ENCODE measurements around the gene BAD. TPM values are rescaled to one million over a fixed set of nuclear protein-coding genes. Genes with fewer than 3 reads are reported as not detected.
"Not testable (repeated sequence)": the region's sequence is repeated elsewhere in the genome, so short reads cannot be mapped to it uniquely, and the experiment has no call there.

BAD gene
- total and polyA plus RNA-seq, 5 donors, result 87.5 to 164 (median 121) TPM

DNA sequence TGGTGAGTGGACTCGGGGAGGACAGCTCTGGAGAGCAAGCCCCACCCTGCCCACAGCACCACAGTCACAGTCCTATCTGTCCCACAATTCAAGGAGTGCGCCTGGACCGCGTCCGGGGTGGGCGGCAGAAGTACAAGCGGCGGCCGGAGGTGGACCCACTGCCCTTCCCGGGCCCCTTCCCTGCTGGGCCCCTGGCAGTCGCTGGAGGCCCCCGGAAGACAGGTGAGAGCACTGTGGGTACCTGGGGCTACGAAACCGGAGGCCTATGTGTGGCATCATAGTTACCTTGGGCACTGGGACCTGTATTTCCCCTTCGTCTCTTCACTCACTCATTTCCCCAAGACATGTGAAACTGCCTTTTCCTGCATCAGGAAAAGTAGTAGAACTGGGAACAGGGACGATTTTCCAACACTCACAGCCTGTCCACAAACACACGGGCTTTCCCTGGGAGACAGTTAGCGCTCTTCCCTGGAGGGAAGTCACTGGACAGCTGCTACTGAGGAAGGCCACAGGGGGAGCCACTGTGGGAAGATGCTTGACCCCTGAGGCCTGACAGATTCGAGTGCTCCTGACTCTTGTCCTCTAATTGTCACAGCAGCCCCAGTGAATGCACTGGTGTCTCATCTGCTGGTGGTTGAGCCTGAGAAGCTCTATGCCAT, 29.8 kb upstream of the BAD start:
- Histone ChIP-seq H3K4me1 (ENCODE audit: control insufficient read depth, insufficient read depth, low read length) (no peaks in the 10 kb centered on the region), H3K4me3 (ENCODE audit: low read length) (no peak overlapping the region), H3K9me3 (ENCODE audit: control insufficient read depth, low read length) (no peaks in the 10 kb centered on the region), H3K27me3 (ENCODE audit: control insufficient read depth, insufficient read depth) (no peaks in the 10 kb centered on the region), H3K27ac (ENCODE audit: low read length) (peak overlapping the region; percentile 10)
- DNase-seq (peak in 1 of 3 donors; percentile 38), ATAC-seq (no peak)
- intact Hi-C loops (cut with DNase I), result no loop called here
- WGBS, result 69% methylated on average over 19 of the region's 19 CpGs

DNA sequence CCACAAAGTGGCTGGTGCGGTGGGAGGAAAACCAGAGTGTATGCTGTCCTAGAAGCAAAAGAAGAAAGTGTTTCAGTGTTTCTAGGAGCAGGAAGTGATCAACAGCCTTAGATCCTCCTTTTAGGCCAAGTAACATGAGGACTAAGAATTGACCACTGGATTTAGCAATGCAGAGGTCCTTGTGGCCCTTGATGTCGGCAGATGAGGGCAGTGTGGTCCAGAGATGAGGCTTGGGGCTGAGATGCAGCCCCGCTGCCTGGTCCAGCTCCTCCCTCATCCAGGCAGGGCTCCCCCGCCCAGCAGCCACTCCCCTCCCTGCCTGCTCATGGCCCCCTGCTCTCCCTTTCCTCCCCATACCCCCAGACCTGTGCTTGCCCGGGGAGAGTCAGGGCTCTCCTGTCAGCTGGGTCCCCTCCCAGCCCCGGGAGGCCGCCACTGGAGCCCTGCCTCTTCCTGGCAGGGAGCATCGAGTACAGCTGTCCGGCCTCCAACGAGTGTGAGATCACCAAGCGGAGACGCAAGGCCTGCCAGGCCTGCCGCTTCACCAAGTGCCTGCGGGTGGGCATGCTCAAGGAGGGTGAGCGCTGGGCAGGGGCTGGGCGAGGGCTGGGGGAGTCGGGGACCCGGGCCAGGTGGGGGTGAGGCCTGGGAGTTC, 29.2 kb upstream of the BAD start:
- no peaks in the 10 kb centered on the region for H3K27me3 ChIP-seq (ENCODE audit: control insufficient read depth, insufficient read depth)
- DNase-seq (peak; percentile 84 to 92 (median 89)), ATAC-seq (peak; percentile 5 to 19)
- H3K27ac ChIP-seq (ENCODE audit: low read length), result peak overlapping the region; percentile 10
- intact Hi-C loops (cut with DNase I), result no loop called here
- WGBS, result 56% methylated on average over 18 of the region's 18 CpGs
- no peak overlapping the region for H3K4me3 ChIP-seq (ENCODE audit: low read length)
- H3K9me3 ChIP-seq (ENCODE audit: control insufficient read depth, low read length), result no peaks in the 10 kb centered on the region
- H3K4me1 ChIP-seq (ENCODE audit: control insufficient read depth, insufficient read depth, low read length), result no peaks in the 10 kb centered on the region

DNA sequence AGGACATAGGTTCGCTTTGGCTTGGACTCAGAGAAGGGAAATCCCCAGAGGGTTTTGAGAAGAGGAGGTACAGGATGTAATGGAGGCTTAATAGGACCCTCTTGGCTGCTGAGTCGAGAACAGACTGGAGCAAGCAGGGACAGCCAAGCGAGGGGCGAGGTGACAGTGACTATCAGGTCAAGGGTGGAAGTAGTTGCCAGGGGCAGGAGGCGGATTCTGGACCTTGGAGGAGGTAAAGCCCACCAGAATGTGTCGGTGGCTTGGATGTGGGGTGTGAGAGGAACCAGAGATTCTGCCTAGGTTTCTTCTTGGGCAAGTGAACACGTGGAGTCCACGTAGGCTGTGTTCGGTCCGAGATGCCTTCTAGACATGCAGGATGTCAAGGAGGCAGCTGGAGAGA, 28.5 kb upstream of the BAD start:
- Histone ChIP-seq H3K4me3 (ENCODE audit: low read length) (no peak overlapping the region), H3K9me3 (ENCODE audit: control insufficient read depth, low read length) (no peaks in the 10 kb centered on the region), H3K27ac (ENCODE audit: low read length) (no peak overlapping the region), H3K4me1 (ENCODE audit: control insufficient read depth, insufficient read depth, low read length) (no peaks in the 10 kb centered on the region), H3K27me3 (ENCODE audit: control insufficient read depth, insufficient read depth) (no peaks in the 10 kb centered on the region)
- DNase-seq (peak in 2 of 3 donors; percentile 33 to 39), ATAC-seq (no peak)
- 88% methylated on average over 10 of the region's 10 CpGs for WGBS
- intact Hi-C loops (cut with DNase I), result no loop called here

DNA sequence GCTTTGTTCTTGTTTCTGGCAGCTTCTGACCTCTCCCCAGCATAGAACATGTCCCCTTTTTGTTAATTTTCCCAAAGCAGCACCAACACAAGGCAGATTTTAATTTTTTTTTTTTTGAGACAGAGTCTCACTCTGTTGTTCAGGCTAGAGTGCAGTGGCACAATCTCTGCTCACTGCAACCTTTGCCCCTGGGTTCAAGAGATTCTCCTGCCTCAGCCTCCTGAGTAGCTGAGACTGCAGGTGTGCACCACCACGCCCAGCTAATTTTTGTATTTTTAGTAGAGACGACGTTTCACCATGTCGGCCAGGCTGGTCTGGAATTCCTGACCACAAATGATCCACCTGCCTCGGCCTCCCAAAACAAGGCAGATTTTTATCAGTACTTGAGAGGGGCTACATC, 23.3 kb upstream of the BAD start:
- H3K4me1 ChIP-seq (ENCODE audit: control insufficient read depth, insufficient read depth, low read length); DNase-seq; H3K9me3 ChIP-seq (ENCODE audit: control insufficient read depth, low read length); H3K27ac ChIP-seq (ENCODE audit: low read length); H3K27me3 ChIP-seq (ENCODE audit: control insufficient read depth, insufficient read depth); intact Hi-C loops (cut with DNase I); ATAC-seq; H3K4me3 ChIP-seq (ENCODE audit: low read length): not testable (repeated sequence)
- 90% methylated on average over 5 of the region's 5 CpGs for WGBS

DNA sequence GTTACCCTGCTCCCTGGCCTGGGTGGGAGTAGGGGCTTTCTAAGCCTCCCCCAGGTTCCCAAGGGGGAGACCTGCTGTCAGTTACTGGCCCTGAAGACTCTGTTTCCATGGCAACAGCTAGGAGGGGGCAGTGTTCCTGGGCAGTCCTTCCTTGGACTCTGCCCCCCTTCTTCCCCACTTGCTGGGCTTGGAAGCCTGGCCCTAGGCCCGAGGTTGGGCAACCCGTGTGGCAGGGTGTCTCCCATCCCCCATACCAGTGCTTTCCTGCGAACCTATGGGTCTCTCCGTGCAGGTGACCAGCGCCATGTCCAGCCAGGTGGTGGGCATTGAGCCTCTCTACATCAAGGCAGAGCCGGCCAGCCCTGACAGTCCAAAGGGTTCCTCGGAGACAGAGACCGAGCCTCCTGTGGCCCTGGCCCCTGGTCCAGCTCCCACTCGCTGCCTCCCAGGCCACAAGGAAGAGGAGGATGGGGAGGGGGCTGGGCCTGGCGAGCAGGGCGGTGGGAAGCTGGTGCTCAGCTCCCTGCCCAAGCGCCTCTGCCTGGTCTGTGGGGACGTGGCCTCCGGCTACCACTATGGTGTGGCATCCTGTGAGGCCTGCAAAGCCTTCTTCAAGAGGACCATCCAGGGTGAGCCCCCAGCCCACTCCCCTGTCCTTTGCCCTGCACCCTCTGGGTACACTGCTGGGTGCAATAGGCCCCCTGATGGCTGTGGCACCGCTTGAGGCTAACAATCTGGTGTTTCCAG, 22.6 kb upstream of the BAD start:
- DNase-seq, result peak in 2 of 3 donors; percentile 43 to 77
- peaks cover 8% of the 10 kb centered on the region for H3K4me1 ChIP-seq (ENCODE audit: control insufficient read depth, insufficient read depth, low read length)
- WGBS, result 75% methylated on average over 15 of the region's 15 CpGs
- H3K4me3 ChIP-seq (ENCODE audit: low read length), result peak overlapping the region; percentile 59
- intact Hi-C loops (cut with DNase I), result no loop called here
- no peaks in the 10 kb centered on the region for H3K27me3 ChIP-seq (ENCODE audit: control insufficient read depth, insufficient read depth)
- H3K9me3 ChIP-seq (ENCODE audit: control insufficient read depth, low read length), result no peaks in the 10 kb centered on the region
- peak overlapping the region; percentile 36 for H3K27ac ChIP-seq (ENCODE audit: low read length)
- no peak for ATAC-seq

DNA sequence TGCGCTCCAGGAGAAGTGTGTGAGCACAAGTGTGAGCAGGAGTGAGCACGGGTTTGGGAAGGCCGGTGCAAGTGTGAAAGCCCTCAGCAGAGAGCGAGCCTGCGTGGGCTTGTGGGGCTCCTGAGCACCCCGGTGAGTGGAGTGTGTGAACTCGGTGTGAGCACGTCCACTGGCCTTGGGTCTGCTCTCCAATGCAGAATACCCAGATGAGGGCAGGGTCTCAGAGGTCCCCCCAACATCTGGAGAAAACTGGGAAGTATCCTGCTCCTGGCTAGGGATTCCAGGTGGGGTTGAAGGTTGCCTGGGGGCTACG, 22.1 kb upstream of the BAD start:
- Histone ChIP-seq H3K4me3 (ENCODE audit: low read length) (peak overlapping the region; percentile 59), H3K4me1 (ENCODE audit: control insufficient read depth, insufficient read depth, low read length) (peaks cover 8% of the 10 kb centered on the region), H3K27me3 (ENCODE audit: control insufficient read depth, insufficient read depth) (no peaks in the 10 kb centered on the region), H3K27ac (ENCODE audit: low read length) (peak overlapping the region; percentile 36), H3K9me3 (ENCODE audit: control insufficient read depth, low read length) (no peaks in the 10 kb centered on the region)
- 24% methylated on average over 9 of the region's 9 CpGs for WGBS
- intact Hi-C loops (cut with DNase I), result no loop called here
- DNase-seq, result no peak
- ATAC-seq, result no peak

DNA sequence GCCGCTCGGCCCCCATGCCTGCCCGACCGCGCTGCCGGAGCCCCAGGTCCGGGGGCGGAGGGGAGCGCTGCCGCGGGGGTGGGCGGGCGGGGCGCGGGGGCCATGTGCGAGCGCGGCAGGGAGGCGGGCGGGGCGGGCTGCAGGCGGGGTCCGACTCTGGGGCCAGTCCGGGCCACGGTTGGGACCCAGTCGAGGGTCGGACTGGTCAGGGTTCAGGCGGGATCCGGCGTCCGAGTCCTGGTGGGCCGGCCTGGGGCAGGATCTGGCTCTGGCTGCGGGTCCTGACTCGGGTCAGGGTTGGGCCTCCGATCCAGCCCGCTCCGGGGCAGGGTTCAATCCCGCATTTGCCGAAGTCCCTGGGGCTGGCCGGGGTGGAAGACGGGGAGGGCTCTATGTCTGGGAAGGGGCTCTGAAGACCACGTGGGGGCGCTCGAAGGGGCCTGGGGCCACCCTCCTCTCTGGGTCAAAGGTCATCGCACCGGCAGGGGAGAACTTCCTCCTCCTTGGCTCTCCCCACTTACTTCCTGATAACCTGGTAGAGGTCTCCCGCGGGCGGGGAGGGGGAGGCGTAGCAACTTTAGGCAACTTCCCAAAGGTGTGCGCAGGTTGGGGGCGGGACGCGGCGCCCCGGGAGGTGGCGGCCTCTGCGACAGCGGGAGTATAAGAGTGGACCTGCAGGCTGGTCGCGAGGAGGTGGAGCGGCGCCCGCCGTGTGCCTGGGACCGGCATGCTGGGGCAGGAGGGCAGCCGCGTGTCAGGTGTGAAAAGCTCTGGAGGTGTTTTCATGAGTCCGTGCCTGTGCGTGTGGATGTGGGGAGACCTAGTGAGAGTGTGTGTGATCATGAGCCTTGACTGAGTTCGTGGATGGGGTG, 21.5 kb upstream of the BAD start:
- H3K9me3 ChIP-seq (ENCODE audit: control insufficient read depth, low read length), result no peaks in the 10 kb centered on the region
- peak overlapping the region; percentile 53 for H3K27ac ChIP-seq (ENCODE audit: low read length)
- intact Hi-C loops (cut with DNase I), result no loop called here
- ATAC-seq (peak; percentile 25 to 26), DNase-seq (peak; percentile 77 to 90 (median 89))
- peak overlapping the region; percentile 59 for H3K4me3 ChIP-seq (ENCODE audit: low read length)
- no peaks in the 10 kb centered on the region for H3K27me3 ChIP-seq (ENCODE audit: control insufficient read depth, insufficient read depth)
- H3K4me1 ChIP-seq (ENCODE audit: control insufficient read depth, insufficient read depth, low read length), result peaks cover 8% of the 10 kb centered on the region
- WGBS, result 1% methylated on average over 71 of the region's 71 CpGs

DNA sequence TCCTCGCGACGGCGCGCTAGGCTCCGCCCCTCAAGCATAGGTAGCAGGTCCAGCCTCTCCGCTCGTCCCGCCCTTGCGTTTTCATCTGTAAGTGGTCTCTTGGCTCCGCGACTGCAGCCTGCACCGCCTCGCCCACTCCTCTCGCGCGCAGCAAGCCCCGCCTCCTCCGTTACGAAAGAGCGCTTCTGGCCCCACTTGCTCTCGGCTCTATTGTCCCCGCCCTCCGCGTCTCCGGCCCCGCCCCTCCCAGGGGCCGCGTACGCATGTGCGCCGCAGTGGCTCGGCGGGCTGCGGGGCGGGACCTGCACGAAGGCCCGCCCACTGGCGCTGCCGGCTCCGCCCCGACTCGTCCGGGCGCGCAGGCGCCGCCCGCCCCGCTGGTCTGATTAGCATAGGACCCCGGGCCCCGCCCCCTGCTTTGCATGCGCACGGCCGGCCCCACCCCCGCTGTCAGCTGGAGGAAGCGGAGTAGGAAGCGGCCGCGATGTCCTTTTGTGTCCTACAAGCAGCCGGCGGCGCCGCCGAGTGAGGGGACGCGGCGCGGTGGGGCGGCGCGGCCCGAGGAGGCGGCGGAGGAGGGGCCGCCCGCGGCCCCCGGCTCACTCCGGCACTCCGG, 20.7 kb upstream of the BAD start, which contains the start of gene ESRRA:
Gene ESRRA (plus strand): TSS at position 450 of the 616 bp plus-strand sequence. CDS start 1,656 bp downstream, outside the sequence.
- DNase-seq (peak; percentile 100), ATAC-seq (peak; percentile 92 to 93)
- no peaks in the 10 kb centered on the region for H3K27me3 ChIP-seq (ENCODE audit: control insufficient read depth, insufficient read depth)
- H3K27ac ChIP-seq (ENCODE audit: low read length), result peak within 1 kb of the TSS; percentile 83
- peaks cover 10% of the 10 kb centered on the region for H3K4me1 ChIP-seq (ENCODE audit: control insufficient read depth, insufficient read depth, low read length)
- no peaks in the 10 kb centered on the region for H3K9me3 ChIP-seq (ENCODE audit: control insufficient read depth, low read length)
- intact Hi-C loops (cut with DNase I), result no loop called here
- H3K4me3 ChIP-seq (ENCODE audit: low read length), result peak within 1 kb of the TSS; percentile 59
- under 1% methylated on average over 81 of the region's 81 CpGs for WGBS

DNA sequence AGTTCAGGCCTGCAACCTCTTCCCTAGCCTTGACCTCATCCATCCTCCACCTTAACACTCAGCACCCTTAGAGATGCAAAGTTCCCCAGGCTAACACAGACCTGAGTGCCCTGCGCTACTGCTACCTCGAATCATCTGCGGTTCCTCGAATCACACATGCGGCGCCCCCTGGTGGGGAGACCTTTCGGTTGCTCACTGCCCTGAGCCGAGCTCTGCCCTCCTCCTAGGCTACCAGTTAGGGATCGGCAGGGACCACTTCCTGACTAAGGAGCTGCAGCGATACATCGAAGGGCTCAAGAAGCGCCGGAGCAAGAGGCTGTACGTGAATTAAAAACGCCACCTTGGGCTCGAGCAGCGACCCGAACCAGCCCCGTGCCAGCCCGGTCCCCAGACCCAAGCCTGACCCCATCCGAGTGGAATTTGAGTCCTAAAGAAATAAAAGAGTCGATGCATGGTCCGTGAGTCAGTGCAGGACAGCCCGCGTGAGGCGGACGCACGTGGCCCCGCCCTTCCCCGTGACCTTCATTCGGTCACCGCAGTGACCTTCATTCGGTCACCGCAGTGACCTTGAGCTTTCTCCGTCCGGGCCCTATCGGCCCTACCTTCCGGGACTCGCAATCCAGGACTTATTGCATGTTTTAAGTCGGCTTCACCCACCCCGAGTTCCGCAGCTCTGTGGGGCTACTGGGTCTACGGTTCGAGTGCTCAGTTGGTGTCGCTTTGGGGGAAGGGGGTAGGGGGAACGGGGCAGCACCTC, 20.0 kb upstream of the BAD start:
- intact Hi-C loops (cut with DNase I), result loop anchor here in 1 of 4 donors (5.0 kb wide), 3 partner anchors 67 to 117 kb away; partner anchors contain the start of genes FERMT3 and STIP1
- peak; percentile 55 to 56 for ATAC-seq
- Histone ChIP-seq H3K4me1 (ENCODE audit: control insufficient read depth, insufficient read depth, low read length) (peaks cover 10% of the 10 kb centered on the region), H3K4me3 (ENCODE audit: low read length) (peak overlapping the region; percentile 43), H3K9me3 (ENCODE audit: control insufficient read depth, low read length) (no peaks in the 10 kb centered on the region), H3K27ac (ENCODE audit: low read length) (peak overlapping the region; percentile 83), H3K27me3 (ENCODE audit: control insufficient read depth, insufficient read depth) (no peaks in the 10 kb centered on the region)
- peak; percentile 93 to 98 (median 97) for DNase-seq
- under 1% methylated on average over 46 of the region's 46 CpGs for WGBS

DNA sequence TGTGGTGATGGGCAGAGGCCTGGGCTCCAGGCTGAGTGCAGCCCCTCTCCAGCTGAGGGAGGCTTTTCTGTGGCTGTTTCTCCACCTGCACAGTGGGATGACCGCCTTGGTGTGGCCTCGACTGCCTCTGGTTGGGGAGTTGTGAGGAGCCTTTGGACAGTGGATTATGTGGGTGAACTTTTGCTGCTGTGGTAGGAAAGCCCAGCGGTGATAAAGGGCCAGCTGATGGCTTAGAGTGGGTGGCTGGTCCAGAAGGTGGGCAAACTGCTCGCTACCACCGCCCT, 19.5 kb upstream of the BAD start:
- 55% methylated on average over 5 of the region's 5 CpGs for WGBS
- peaks cover 10% of the 10 kb centered on the region for H3K4me1 ChIP-seq (ENCODE audit: control insufficient read depth, insufficient read depth, low read length)
- ATAC-seq (no peak), DNase-seq (no peak)
- H3K27ac ChIP-seq (ENCODE audit: low read length), result peak overlapping the region; percentile 83
- no peaks in the 10 kb centered on the region for H3K27me3 ChIP-seq (ENCODE audit: control insufficient read depth, insufficient read depth)
- H3K9me3 ChIP-seq (ENCODE audit: control insufficient read depth, low read length), result no peaks in the 10 kb centered on the region
- intact Hi-C loops (cut with DNase I), result loop anchor here in 1 of 4 donors (5.0 kb wide), 3 partner anchors 67 to 117 kb away; partner anchors contain the start of genes FERMT3 and STIP1
- no peak overlapping the region for H3K4me3 ChIP-seq (ENCODE audit: low read length)

Data from right cardiac atrium (tissue), 5 donors.